GM19240 (cell line): ENCODE measurements around the gene ARHGEF12.

Experiments used
- DNase-seq: peaks from one replicate; pipeline ENCODE4 v3.0.0; 2011; ENCODE audit warnings: low spot score; ENCODE audit not compliant: insufficient read length

ARHGEF12 gene

GRCh38 chr11:120335908-120336640 lies at the start of gene ARHGEF12:
Gene ARHGEF12 (plus strand): TSS chr11:120336413. CDS start chr11:120337244, 831 bp downstream.
- peak; percentile 65 for DNase-seq

GRCh38 chr11:120288021-120288420 lies 48.2 kb upstream of the ARHGEF12 start:
- no peak for DNase-seq

DNA sequence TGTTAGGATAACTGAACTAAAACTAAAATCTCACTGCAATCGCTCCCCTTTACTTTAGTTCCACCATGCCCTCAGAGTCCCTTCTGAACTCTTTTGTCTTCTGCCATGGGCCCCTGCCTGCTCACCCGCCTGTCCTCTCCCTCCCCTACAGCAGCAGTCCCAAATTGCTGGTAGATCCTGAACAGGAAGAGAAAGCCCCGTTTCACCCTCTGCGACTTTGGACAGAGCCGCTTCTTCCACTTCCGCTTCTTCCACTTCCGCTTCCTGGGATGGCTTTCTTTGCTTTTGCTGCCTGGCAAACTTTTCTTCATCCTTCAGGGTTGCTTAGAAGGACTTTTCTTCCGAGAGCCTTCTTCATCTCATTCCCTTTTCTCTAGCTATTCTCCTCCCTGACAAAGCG lies 46.8 kb upstream of the ARHGEF12 start:
- no peak for DNase-seq

GRCh38 chr11:120290956-120291355 lies 45.3 kb upstream of the ARHGEF12 start:
- DNase-seq = no peak

GRCh38 chr11:120293038-120293800 lies 43.0 kb upstream of the ARHGEF12 start:
- DNase-seq = no peak

- no peak for DNase-seq
Observed at GRCh38 chr11:120294096-120294495, 42.1 kb upstream of the ARHGEF12 start.

- DNase-seq = no peak
Observed at GRCh38 chr11:120295099-120295498, 41.1 kb upstream of the ARHGEF12 start.

DNA sequence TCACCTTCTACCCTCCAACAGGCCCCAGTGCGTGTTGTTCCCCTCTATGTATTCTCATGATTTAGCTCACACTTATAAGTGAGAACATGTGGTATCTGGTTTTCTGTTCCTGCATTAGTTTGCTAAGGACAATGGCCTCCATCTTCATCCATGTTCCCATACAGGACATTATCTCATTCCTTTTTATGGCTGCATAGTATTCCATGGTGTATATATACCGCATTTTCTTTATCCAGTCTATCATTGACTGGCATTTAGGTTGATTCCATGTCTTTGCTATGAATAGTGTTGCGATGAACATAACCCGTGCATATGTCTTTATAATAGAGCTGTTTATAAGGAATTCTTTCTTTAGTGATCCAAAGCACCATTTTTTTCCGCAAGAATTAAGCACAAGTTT lies 39.7 kb upstream of the ARHGEF12 start:
- no peak for DNase-seq

DNA sequence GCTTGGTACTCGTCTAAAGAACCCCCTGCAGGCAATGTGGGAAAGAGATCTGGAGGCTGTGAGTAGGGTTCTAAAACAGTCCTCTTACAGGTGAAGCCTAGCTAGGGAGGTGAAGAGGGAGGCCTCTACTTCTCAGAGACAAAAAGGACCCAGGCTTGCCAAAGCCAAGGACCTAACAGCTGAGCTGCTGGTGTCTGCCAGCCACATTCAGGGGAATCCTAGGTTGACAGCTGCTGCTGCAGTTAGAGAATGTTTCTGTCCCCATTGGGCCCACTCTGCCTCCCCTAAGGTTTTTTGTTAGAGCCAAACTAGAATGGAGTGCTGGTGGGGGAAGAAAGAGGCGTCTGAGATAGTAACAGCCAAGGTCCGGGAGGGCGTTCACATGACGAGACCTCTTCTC lies 37.8 kb upstream of the ARHGEF12 start:
- no peak for DNase-seq

DNA sequence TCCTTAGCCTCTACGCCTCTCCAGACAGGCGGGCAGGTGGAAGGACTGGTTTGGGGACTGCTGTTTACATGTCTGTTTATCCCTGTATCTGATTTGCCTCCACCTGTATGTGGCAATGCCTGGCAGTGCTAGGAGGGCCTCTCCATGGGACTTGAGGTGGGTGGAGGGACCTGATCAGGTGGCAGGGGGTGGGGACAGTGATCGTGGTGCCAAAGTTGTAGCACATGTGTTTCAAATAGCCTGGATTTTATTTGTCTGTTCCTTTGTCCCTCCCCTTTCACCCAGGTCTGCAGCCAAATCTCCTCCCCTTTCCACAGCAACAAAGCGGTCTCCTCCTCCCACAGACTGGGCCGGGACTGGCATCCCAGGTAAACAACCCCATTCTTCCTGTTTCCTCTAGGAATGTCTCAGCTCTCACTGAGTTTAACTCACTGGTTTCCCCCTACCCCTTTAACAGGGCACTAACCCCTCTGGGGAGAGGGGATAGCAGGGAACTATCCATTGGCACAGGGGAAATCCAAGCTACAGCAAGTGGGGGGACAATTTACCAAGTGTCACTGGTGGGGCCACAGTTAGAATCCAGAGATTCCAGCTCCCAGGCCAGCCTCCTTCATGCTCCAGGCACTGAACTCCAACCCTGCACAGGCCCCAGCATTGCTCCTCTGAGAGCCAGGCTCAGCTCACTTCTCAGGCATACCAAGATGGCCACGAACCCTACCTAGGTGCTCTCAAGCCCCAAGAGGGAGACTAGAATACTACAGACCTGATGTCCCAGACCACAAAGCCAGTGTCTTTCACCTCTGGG lies 34.0 kb upstream of the ARHGEF12 start:
- DNase-seq = no peak

DNA sequence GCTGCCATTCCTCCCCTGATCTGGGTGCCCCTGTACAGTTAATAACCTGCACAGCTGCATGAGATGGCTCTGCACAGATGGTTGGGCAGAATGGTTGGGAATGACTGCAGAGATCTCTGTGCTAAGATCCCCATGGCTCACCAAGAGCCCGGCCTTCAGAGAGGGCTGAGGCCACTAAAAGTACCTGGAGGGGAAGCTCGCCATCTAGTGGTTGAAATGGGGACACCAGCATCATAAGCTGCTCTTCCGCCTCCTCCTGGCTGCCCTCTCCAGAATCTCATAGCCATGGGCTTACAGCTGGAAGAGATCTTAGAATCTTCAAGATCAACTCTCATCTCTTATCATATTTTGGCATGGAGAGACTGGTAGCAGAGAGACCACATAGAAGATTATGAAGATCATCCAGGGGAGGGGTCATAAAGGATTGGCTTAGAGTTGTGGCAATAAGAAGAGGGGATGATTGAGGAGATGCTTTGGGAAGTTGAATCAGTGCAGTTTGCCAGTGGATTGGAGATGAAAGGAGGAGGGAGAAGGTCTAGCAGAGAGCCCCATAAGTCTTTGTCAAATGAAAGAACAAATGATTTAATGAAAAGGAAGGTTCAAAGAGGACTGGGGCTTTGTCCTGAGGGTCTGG lies 33.1 kb upstream of the ARHGEF12 start:
- peak; percentile 20 for DNase-seq

DNA sequence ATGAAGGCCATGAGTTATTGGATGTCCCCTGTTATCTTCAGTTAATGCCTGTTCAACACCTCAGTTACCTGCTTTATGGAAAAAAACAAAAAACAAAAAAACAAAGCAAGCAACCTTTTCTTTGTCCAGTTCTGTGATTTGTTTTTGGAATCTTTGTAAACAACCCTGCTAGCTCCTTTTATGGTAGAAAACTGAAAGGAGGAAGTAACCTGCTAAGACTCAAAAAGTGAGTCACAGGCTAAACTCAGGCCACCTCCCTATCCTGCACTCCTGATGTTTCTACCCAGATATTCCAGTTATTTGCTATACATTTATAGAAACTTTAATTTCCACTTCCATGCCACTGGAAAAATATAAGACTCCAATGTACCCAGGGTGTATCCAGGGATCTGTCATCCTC lies 31.7 kb upstream of the ARHGEF12 start:
- no peak for DNase-seq

GRCh38 chr11:120305286-120305685 lies 30.9 kb upstream of the ARHGEF12 start:
- DNase-seq = no peak

DNA sequence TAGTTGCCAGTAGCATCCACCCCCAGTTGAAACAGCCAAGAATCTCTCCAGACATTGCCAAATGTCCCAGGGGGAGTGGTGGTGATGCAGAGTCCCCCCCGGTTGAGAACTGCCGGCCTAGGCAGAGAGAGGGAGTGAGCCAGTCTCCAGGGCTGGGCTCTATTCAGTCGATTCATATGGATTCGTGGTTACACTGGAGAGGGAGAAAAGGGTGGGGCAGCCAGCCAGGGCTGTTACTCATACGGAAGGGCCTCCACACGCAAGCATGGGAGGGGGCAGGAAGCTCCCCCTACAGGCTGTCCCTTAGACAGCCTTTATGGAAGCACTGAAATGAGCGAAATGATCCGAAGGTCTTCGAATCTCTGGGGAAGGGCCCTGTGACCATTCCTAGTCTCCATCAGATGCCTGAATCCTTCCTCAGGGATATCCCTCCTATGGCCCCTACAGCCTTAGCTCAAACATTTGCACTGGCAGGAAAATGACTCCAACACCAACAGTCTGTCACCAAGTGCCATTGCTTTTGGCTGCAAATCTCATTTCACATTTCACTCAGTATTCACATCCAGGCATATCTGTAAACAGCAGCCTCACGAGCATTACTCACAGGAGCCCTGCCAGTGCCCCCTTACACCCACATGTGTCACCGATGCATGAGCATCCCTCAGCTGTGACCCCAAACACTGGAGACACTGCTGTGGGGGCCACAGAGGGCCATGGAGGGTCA lies 29.5 kb upstream of the ARHGEF12 start:
- DNase-seq = no peak

DNA sequence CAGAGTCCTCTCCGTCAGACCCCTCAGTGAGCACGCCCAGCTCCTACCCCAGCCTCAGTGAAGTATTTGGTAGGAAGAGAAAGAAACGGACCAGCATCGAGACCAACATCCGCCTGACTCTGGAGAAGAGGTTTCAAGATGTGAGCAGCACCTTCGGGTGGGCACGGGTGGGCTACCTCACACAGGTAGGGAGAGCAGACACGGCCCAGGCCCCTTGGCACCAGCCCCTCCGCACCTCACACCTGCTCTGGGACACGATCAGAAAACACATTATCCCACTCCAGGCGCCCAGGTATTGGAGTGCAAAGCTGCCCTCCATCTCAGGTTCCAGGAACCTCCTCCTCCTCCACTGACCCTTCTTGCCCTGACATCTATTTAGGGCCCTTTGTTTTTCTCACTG lies 28.7 kb upstream of the ARHGEF12 start:
- no peak for DNase-seq

DNA sequence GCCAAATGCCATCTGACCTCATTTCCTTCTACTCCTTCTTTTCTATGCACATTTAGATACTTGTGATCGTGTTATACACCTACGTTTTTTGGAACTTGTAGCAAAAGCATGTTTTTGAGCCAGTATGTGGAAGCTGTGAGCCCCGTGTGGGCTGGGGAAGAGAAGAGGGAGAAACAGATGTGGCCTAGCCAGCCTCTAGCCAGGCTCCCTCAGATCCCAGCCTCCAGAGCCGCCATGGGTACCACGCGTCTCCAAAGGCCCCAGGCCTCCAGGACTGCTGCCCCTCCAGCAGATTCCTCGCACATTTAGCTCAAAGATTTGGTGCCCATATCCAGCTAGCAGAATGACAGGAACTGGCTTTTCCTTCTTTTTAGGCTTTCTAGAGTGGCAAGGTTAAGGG lies 28.1 kb upstream of the ARHGEF12 start:
- no peak for DNase-seq

- no peak for DNase-seq
Observed at GRCh38 chr11:120310870-120311269, 25.3 kb upstream of the ARHGEF12 start.

- no peak for DNase-seq
Observed at GRCh38 chr11:120314861-120315260, 21.4 kb upstream of the ARHGEF12 start.

DNA sequence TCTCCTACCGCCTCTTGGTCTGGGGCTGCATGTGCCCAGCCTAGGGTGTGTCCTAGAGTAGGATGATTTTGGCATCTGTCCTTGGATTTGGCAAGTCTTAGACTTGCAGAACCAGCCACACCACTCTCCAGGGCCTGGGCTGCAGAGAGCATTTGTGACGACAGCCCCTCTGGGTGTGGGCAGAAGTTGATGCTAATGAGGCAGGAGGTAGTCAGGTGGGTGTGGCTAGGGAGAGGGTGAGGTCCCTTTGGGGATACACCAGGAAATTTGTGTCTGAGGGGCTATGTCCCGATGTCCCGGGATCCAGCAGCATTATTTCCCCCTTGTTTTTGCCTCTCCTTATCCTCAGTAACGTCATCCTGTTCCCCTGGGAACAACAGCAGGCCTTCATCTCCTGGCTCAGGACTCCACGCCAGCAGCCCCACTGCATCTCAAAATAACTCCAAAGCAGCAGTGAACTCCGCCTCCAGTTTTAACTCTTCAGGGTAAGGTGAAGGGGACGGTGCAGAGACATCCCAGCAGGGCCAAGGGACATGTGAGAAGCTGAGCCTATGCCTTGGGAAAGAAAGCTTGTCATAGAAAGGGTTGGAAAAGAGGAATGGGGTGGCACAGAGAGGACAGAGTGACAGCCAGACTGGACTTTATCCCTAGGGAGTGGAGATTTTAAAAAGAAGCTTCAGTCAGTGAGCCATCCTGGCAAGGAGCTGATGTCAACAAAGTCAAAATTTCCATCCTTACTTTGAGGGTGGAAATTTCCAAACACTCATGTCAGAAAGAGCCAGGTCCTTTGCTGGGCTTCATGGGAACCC lies 19.1 kb upstream of the ARHGEF12 start:
- no peak for DNase-seq
